CD14-positive monocyte (primary cell): Measurements from ENCODE around the gene PDPK1. TPM values are rescaled to one million over a fixed set of nuclear protein-coding genes. Genes with fewer than 3 reads are reported as not detected.

Source experiments
- DNase-seq, 3 donors: peaks; one replicate each; pipeline ENCODE4 v3.0.0-alpha.2; 2011 to 2022
- H2AFZ ChIP-seq: 2 replicates; pipeline ENCODE4 v1.6.0; 2012; ENCODE audit warnings: mild to moderate bottlenecking, low read depth, low read length, inconsistent platforms; ENCODE audit not compliant: insufficient read depth, poor library complexity, severe bottlenecking
- H3K27ac ChIP-seq, 2 donors: 1 replicate in 1 of 2; 2 replicates in 1 of 2; pipeline ENCODE4 v1.5.1; 2012 to 2013; ENCODE audit warnings: low read length in 2 of 2, control low read depth in 1 of 2, inconsistent platforms in 1 of 2, low read depth in 1 of 2, mild to moderate bottlenecking in 1 of 2
- H3K27me3 ChIP-seq, 2 donors: one replicate each; pipeline versions ENCODE4 v1.6.0 to v1.6.1; 2011 to 2013; ENCODE audit warnings: low read length in 2 of 2; ENCODE audit not compliant: control insufficient read depth in 2 of 2, insufficient read depth in 2 of 2
- H3K36me3 ChIP-seq, 2 donors: replicated peaks in 1 of 2; 1 replicate in 1 of 2; 2 replicates in 1 of 2; pipeline versions ENCODE4 v1.5.1 to v1.6.1; 2012 to 2013; ENCODE audit warnings: low read length in 2 of 2, control low read depth in 1 of 2, inconsistent platforms in 1 of 2, mild to moderate bottlenecking in 1 of 2; ENCODE audit not compliant: insufficient read depth in 2 of 2, control insufficient read depth in 1 of 2
- H3K4me1 ChIP-seq, 2 donors: 1 replicate in 1 of 2; 2 replicates in 1 of 2; pipeline versions ENCODE4 v1.5.1 to v1.6.1; 2012 to 2013; ENCODE audit warnings: low read length in 2 of 2, control low read depth in 1 of 2, inconsistent platforms in 1 of 2, mild to moderate bottlenecking in 1 of 2, moderate library complexity in 1 of 2; ENCODE audit not compliant: insufficient read depth in 2 of 2, control insufficient read depth in 1 of 2
- H3K4me2 ChIP-seq: replicated peaks from 2 replicates; pipeline ENCODE3; 2012; ENCODE audit warnings: low read length, moderate library complexity, mild to moderate bottlenecking; ENCODE audit not compliant: poor library complexity, severe bottlenecking; ENCODE audit errors: extremely low read depth
- H3K4me3 ChIP-seq, 3 experiments: fragments of 200-600 bp in 1 of 3; sonication (generic) in 1 of 3; replicated peaks in 1 of 3; 1 replicate in 2 of 3; 2 replicates in 1 of 3; pipeline ENCODE4 v1.5.1; 2011 to 2013; ENCODE audit warnings: low read length in 3 of 3, mild to moderate bottlenecking in 3 of 3, control low read depth in 2 of 3, low read depth in 2 of 3, inconsistent platforms in 1 of 3, moderate library complexity in 1 of 3
- H3K79me2 ChIP-seq: 2 replicates; pipeline ENCODE4 v1.6.0; 2012; ENCODE audit warnings: mild to moderate bottlenecking, control low read depth, inconsistent platforms, low read length, moderate library complexity; ENCODE audit not compliant: insufficient read depth
- H3K9ac ChIP-seq: 2 replicates; pipeline ENCODE4 v1.6.0; 2017; ENCODE audit warnings: low read length, mild to moderate bottlenecking; ENCODE audit not compliant: insufficient read depth, poor library complexity, severe bottlenecking
- H3K9me3 ChIP-seq, 2 donors: replicated peaks in 1 of 2; 1 replicate in 1 of 2; 2 replicates in 1 of 2; pipeline versions ENCODE4 v1.5.1 to v1.6.1; 2012 to 2013; ENCODE audit warnings: low read length in 2 of 2, control low read depth in 1 of 2; ENCODE audit not compliant: control insufficient read depth in 1 of 2, insufficient read depth in 1 of 2
- H4K20me1 ChIP-seq: 2 replicates; pipeline ENCODE4 v1.6.0; 2012; ENCODE audit warnings: mild to moderate bottlenecking, low read length, control low read depth, moderate library complexity; ENCODE audit not compliant: insufficient read depth
- H3K27ac Mint-ChIP-seq, 7 donors: one replicate each; pipeline ENCODE4 v1.8.0; 2020; ENCODE audit warnings: mild to moderate bottlenecking in 7 of 7, mixed read lengths in 7 of 7, moderate library complexity in 6 of 7, inconsistent platforms in 2 of 7
- H3K27me3 Mint-ChIP-seq, 3 donors: one replicate each; pipeline ENCODE4 v1.8.0; 2021 to 2022; ENCODE audit warnings: low read depth in 3 of 3, mild to moderate bottlenecking in 3 of 3, mixed read lengths in 3 of 3, moderate library complexity in 3 of 3, inconsistent platforms in 1 of 3
- H3K36me3 Mint-ChIP-seq, 2 donors: one replicate each; pipeline ENCODE4 v1.8.0; 2020; ENCODE audit warnings: mixed read lengths in 2 of 2, inconsistent platforms in 1 of 2, mild to moderate bottlenecking in 1 of 2
- H3K4me1 Mint-ChIP-seq: one replicate; pipeline ENCODE4 v1.8.0; 2020; ENCODE audit warnings: mild to moderate bottlenecking, mixed read lengths
- H3K4me3 Mint-ChIP-seq, 2 donors: one replicate each; pipeline ENCODE4 v1.8.0; 2020; ENCODE audit warnings: mild to moderate bottlenecking in 2 of 2, mixed read lengths in 2 of 2, moderate library complexity in 1 of 2
- H3K9me3 Mint-ChIP-seq, 7 donors: one replicate each; pipeline ENCODE4 v1.8.0; 2020 to 2022; ENCODE audit warnings: mixed read lengths in 7 of 7, mild to moderate bottlenecking in 6 of 7, moderate library complexity in 6 of 7, inconsistent platforms in 2 of 7
- WGBS: methylation state at CpG from one replicate; pipeline ENCODE4 v1.1.5; 2013; ENCODE audit warnings: missing lambda C conversion rate; ENCODE audit not compliant: insufficient coverage; 5-methylcytosine and 5-hydroxymethylcytosine counted together
- intact Hi-C, 2 donors: fragments of 100-400 bp; cut with micrococcal nuclease; formaldehyde crosslinking; loops; one replicate each; pipeline versions ENCODE4 v1.15.0 to v1.15.1; 2023
- polyA plus RNA-seq, 3 donors: library from polyadenylated mRNA; depleted of rRNA in 1 of 3; unstranded in 2 of 3; stranded (reverse) in 1 of 3; fragments of 300-500 nt in 2 of 3; fragments of >200 nt in 1 of 3; fragmentation: Illumina TruSeq in 2 of 3; gene quantifications; 1 replicate in 2 of 3; 2 replicates in 1 of 3; pipeline ENCODE4 v1.2.3, GENCODE V29; 2012 to 2021
- TF ChIP-seq, protein P1 (sequence below): fragments of 200-600 bp; IDR thresholded peaks from one replicate; pipeline ENCODE4 v1.8.0; 2022; ENCODE audit warnings: antibody characterized with exemption, mild to moderate bottlenecking

Gene PDPK1
- polyA plus RNA-seq, 3 donors: 35.6 to 45.9 (median 38.6) TPM

DNA sequence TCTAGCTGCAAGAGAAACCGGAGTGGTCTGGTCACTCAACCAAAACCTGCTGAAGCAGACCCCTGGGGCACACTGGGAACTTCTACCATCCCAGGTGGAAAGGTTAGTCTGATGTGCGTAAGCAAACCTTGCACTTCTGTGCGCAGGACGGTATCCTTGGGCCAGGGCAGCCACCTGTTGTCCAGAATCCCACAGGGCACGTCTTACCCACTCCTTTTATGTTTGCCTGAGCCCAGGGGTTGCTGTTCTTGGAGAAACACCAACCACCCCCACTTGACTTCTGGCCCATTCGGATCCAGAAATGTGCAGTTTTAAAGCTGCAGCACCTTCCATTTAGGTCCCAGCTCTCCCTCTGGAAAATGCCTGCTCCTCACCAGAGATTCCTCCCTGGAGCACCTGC lies 44.2 kb upstream of the PDPK1 start:
- no peak for DNase-seq
- H3K36me3 ChIP-seq: peaks cover 20 to 39% of the 10 kb centered on the region in 2 donors
- Mint-ChIP-seq H3K36me3 (peaks cover 32 to 37% of the 10 kb centered on the region in 2 donors), H3K9me3 (peaks cover 0 to 5% (median 2%) of the 10 kb centered on the region in 7 donors), H3K4me3 (no peak overlapping the region), H3K27me3 (no peaks in the 10 kb centered on the region), H3K4me1 (peaks cover 4% of the 10 kb centered on the region), H3K27ac (peak overlapping the region in 1 of 7 donors; percentile 46)
- 99% methylated on average over 6 of the region's 6 CpGs for WGBS
- no peak overlapping the region for H3K4me3 ChIP-seq
- H3K79me2 ChIP-seq: peaks cover 25% of the 10 kb centered on the region
- no peak overlapping the region for H3K9ac ChIP-seq
- H3K9me3 ChIP-seq: no peaks in the 10 kb centered on the region
- H3K4me1 ChIP-seq: peaks cover 5 to 8% of the 10 kb centered on the region in 2 donors
- TF ChIP-seq, protein P1, sequence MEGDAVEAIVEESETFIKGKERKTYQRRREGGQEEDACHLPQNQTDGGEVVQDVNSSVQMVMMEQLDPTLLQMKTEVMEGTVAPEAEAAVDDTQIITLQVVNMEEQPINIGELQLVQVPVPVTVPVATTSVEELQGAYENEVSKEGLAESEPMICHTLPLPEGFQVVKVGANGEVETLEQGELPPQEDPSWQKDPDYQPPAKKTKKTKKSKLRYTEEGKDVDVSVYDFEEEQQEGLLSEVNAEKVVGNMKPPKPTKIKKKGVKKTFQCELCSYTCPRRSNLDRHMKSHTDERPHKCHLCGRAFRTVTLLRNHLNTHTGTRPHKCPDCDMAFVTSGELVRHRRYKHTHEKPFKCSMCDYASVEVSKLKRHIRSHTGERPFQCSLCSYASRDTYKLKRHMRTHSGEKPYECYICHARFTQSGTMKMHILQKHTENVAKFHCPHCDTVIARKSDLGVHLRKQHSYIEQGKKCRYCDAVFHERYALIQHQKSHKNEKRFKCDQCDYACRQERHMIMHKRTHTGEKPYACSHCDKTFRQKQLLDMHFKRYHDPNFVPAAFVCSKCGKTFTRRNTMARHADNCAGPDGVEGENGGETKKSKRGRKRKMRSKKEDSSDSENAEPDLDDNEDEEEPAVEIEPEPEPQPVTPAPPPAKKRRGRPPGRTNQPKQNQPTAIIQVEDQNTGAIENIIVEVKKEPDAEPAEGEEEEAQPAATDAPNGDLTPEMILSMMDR: no peak
- H3K4me2 ChIP-seq: no peak overlapping the region
- H2AFZ ChIP-seq: no peak overlapping the region
- no peaks in the 10 kb centered on the region for H4K20me1 ChIP-seq
- peak overlapping the region in 1 of 2 donors; percentile 18 for H3K27ac ChIP-seq
- no peaks in the 10 kb centered on the region for H3K27me3 ChIP-seq
- intact Hi-C loops: no loop called here

GRCh38 chr16:2494616-2495015 lies 43.2 kb upstream of the PDPK1 start:
- Histone ChIP-seq H4K20me1 (no peaks in the 10 kb centered on the region), H3K4me1 (peaks cover 5 to 7% of the 10 kb centered on the region in 2 donors), H3K9ac (no peak overlapping the region), H3K36me3 (peaks cover 23 to 44% of the 10 kb centered on the region in 2 donors), H2AFZ (peak overlapping the region; percentile 11), H3K4me2 (no peak overlapping the region), H3K4me3 (no peak overlapping the region), H3K79me2 (peaks cover 22% of the 10 kb centered on the region), H3K9me3 (no peaks in the 10 kb centered on the region), H3K27me3 (no peaks in the 10 kb centered on the region), H3K27ac (peak overlapping the region; percentile 13 to 60)
- TF ChIP-seq, protein P1: no peak
- Mint-ChIP-seq H3K4me3 (no peak overlapping the region), H3K36me3 (peaks cover 31 to 45% of the 10 kb centered on the region in 2 donors), H3K4me1 (peaks cover 4% of the 10 kb centered on the region), H3K27me3 (no peaks in the 10 kb centered on the region), H3K9me3 (peaks cover 0 to 5% (median 2%) of the 10 kb centered on the region in 7 donors), H3K27ac (peak overlapping the region in 5 of 7 donors; percentile 46 to 76 (median 64))
- no peak for DNase-seq
- WGBS: no CpG with 5 or more reads among the region's 5 CpGs
- intact Hi-C loops: no loop called here
